ENCODE measurements around the gene MAP2K3. TPM values are rescaled to one million over a fixed set of nuclear protein-coding genes. Genes with fewer than 3 reads are reported as not detected.

MAP2K3 gene
- total RNA-seq, 2 experiments from 2014 or later, result 27.8 to 71.5 TPM

DNA sequence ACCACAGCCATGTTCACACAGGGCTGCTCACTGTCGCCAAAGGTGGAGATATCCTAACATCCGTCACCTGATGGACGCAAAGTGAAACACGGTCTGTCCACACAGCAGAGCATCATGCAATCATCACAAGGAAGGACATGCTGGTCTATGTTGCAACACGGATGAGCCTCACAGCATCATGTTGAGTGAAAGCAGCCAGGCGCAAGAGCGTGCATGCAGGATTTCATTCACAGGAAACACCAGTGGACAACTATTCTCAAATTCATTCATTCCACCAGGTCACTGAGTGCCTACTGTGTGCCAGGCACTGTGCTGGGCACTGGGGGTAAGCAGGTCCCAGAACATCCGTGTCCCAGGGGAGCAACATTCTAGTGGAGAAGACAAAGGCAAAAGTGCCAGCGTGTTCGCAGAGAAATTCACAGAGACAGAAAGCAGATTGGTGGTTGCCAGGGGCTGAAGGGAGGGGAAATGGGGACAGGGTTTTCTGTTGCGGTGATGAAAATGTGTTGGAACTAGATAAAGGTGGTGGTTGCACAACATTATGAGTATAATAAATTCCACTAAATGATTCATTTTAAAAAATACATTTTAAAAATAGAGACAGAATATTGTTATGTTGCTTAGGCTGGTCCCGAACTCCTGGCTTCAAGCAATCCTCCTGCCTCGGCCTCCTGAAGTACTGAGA, 69.0 kb downstream of the MAP2K3 start:
- TF ChIP-seq, protein P1, sequence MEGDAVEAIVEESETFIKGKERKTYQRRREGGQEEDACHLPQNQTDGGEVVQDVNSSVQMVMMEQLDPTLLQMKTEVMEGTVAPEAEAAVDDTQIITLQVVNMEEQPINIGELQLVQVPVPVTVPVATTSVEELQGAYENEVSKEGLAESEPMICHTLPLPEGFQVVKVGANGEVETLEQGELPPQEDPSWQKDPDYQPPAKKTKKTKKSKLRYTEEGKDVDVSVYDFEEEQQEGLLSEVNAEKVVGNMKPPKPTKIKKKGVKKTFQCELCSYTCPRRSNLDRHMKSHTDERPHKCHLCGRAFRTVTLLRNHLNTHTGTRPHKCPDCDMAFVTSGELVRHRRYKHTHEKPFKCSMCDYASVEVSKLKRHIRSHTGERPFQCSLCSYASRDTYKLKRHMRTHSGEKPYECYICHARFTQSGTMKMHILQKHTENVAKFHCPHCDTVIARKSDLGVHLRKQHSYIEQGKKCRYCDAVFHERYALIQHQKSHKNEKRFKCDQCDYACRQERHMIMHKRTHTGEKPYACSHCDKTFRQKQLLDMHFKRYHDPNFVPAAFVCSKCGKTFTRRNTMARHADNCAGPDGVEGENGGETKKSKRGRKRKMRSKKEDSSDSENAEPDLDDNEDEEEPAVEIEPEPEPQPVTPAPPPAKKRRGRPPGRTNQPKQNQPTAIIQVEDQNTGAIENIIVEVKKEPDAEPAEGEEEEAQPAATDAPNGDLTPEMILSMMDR (conservative IDR thresholded peaks at IDR 0.05; ENCODE audit: low read length), result no peak
- TF ChIP-seq EZH2phosphoT487 (IDR thresholded peaks at IDR 0.05; ENCODE audit: borderline replicate concordance, low read depth, low read length), result no peak
- DNase-seq (ENCODE audit: low spot score), result no peak
- H4K20me1 ChIP-seq (ENCODE audit: insufficient read depth, low read length), result no peaks in the 10 kb centered on the region
- H3K79me2 ChIP-seq (ENCODE audit: insufficient read depth, low read depth, low read length), result no peaks in the 10 kb centered on the region
- no TSS peak for BruUV-seq (replicated peaks)
- no peak overlapping the region for H3K27ac ChIP-seq (ENCODE audit: low read depth, low read length, poor library complexity, severe bottlenecking)
- H3K4me2 ChIP-seq (ENCODE audit: low read length), result no peak overlapping the region
- no peaks in the 10 kb centered on the region for H3K36me3 ChIP-seq (ENCODE audit: insufficient read depth, low read length)
- ChIA-PET CTCF (ENCODE audit: unreplicated experiment) (no interaction called here), POLR2A (no interaction called here)
- H3K9me2 ChIP-seq (ENCODE audit: insufficient read depth, low read length), result no peaks in the 10 kb centered on the region
- intact Hi-C loops (cut with micrococcal nuclease; ENCODE audit: unreplicated experiment), result no loop called here
- H3K4me3 ChIP-seq (ENCODE audit: low read depth, low read length, poor library complexity, severe bottlenecking), result no peak overlapping the region
- peaks cover 29% of the 10 kb centered on the region for H3K4me1 ChIP-seq (ENCODE audit: insufficient read depth, low read length, poor library complexity, severe bottlenecking)
- H2AFZ ChIP-seq (ENCODE audit: low read length), result no peak overlapping the region
- no peaks in the 10 kb centered on the region for H3K9me3 ChIP-seq (ENCODE audit: low read length)

- no peaks in the 10 kb centered on the region for H4K20me1 ChIP-seq (ENCODE audit: insufficient read depth, low read length)
Measured at GRCh38 chr17:21354796-21355385, 70.4 kb downstream of the MAP2K3 start.

More at GRCh38 chr17:21354796-21355385, 70.4 kb downstream of the MAP2K3 start:
- TF ChIP-seq, protein P1 (conservative IDR thresholded peaks at IDR 0.05; ENCODE audit: low read length), result no peak
- TF ChIP-seq EZH2phosphoT487 (IDR thresholded peaks at IDR 0.05; ENCODE audit: borderline replicate concordance, low read depth, low read length), result no peak
- Histone ChIP-seq H3K27ac (ENCODE audit: low read depth, low read length, poor library complexity, severe bottlenecking) (no peak overlapping the region), H3K79me2 (ENCODE audit: insufficient read depth, low read depth, low read length) (no peaks in the 10 kb centered on the region), H3K4me1 (ENCODE audit: insufficient read depth, low read length, poor library complexity, severe bottlenecking) (peaks cover 16% of the 10 kb centered on the region), H3K9me2 (ENCODE audit: insufficient read depth, low read length) (no peaks in the 10 kb centered on the region), H3K9me3 (ENCODE audit: low read length) (no peaks in the 10 kb centered on the region), H3K4me3 (ENCODE audit: low read depth, low read length, poor library complexity, severe bottlenecking) (no peak overlapping the region), H3K4me2 (ENCODE audit: low read length) (no peak overlapping the region), H2AFZ (ENCODE audit: low read length) (no peak overlapping the region), H3K36me3 (ENCODE audit: insufficient read depth, low read length) (no peaks in the 10 kb centered on the region)
- ChIA-PET CTCF (ENCODE audit: unreplicated experiment) (no interaction called here), POLR2A (no interaction called here)
- no TSS peak for BruUV-seq (replicated peaks)
- intact Hi-C loops (cut with micrococcal nuclease; ENCODE audit: unreplicated experiment), result no loop called here
- no peak for DNase-seq (ENCODE audit: low spot score)
